Measurements from ENCODE around the gene ESF1.
"Not testable (repeated sequence)": the region's sequence is repeated elsewhere in the genome, so short reads cannot be mapped to it uniquely, and the experiment has no call there.

Gene ESF1

GRCh38 chr20:13788167-13788834, 3.6 kb upstream of the ESF1 start:
- DNase-seq, result peak; percentile 58

- DNase-seq, result no peak
Observed at GRCh38 chr20:13786143-13786828, 1.6 kb upstream of the ESF1 start.

- no peak for DNase-seq
Observed at GRCh38 chr20:13784271-13784892, 337 bp downstream of the ESF1 start.

- no peak for DNase-seq
Observed at GRCh38 chr20:13783528-13783927, 1.2 kb downstream of the ESF1 start.

GRCh38 chr20:13778827-13779226, 5.9 kb downstream of the ESF1 start:
- no peak for DNase-seq

- DNase-seq, result no peak
Observed at GRCh38 chr20:13777171-13777601, 7.5 kb downstream of the ESF1 start.

- no peak for DNase-seq
Observed at GRCh38 chr20:13775867-13776266, 8.9 kb downstream of the ESF1 start.

- DNase-seq, result no peak
Observed at GRCh38 chr20:13772529-13772928, 12.2 kb downstream of the ESF1 start.

- peak; percentile 14 for DNase-seq
Observed at GRCh38 chr20:13771853-13772453, 12.8 kb downstream of the ESF1 start.

- no peak for DNase-seq
Observed at GRCh38 chr20:13770141-13770540, 14.6 kb downstream of the ESF1 start.

GRCh38 chr20:13765868-13766416, 18.8 kb downstream of the ESF1 start:
- no peak for DNase-seq

GRCh38 chr20:13765299-13765698, 19.4 kb downstream of the ESF1 start:
- DNase-seq, result no peak

GRCh38 chr20:13760451-13760946, 24.2 kb downstream of the ESF1 start:
- not testable (repeated sequence) for DNase-seq

- no peak for DNase-seq
Observed at GRCh38 chr20:13758884-13759283, 25.8 kb downstream of the ESF1 start.

- DNase-seq, result peak; percentile 12
Observed at GRCh38 chr20:13756551-13756950, 28.2 kb downstream of the ESF1 start.

GRCh38 chr20:13755809-13756208, 28.9 kb downstream of the ESF1 start:
- DNase-seq, result no peak

GRCh38 chr20:13753436-13754036, 31.2 kb downstream of the ESF1 start:
- peak; percentile 7 for DNase-seq

GRCh38 chr20:13749811-13750210, 34.9 kb downstream of the ESF1 start:
- DNase-seq, result no peak

- no peak for DNase-seq
Observed at GRCh38 chr20:13745784-13746183, 38.9 kb downstream of the ESF1 start.

- DNase-seq, result no peak
Observed at GRCh38 chr20:13744352-13744751, 40.4 kb downstream of the ESF1 start.

- DNase-seq, result no peak
Observed at GRCh38 chr20:13741879-13742278, 42.8 kb downstream of the ESF1 start.

GRCh38 chr20:13739731-13740649, 44.7 kb downstream of the ESF1 start:
- peak; percentile 73 for DNase-seq
